ENCODE data around the gene OR4D1.

OR4D1 gene

DNA sequence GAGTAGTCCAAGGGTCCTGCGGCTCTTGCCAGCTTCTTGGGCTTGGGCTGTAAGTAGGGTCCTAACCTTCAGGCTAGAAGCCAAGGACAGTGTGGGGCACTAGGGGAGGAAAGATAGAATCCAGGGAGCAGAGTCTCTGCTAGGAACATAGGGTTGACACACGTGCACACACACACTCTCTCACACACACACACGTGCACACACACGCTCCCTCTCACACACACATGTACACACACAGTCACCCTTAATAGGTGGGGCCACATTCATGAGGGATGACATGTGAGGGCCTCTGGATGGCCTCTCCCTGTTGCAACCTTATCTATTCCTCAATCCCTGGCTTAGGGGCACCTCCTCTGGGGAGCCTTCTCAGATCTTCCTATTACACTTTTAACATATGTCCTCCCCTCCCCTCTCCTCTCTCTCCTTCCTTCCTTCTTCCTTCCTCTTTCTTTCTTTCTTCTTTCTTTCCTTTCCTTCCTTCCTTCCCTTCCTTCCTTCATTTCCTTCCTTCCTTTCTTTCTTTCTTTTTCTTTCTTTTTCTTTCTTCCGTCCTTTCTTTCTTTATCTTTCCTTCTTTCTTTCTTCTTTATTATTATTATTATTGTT, 47.4 kb downstream of the OR4D1 start:
- DNase-seq = no peak

DNA sequence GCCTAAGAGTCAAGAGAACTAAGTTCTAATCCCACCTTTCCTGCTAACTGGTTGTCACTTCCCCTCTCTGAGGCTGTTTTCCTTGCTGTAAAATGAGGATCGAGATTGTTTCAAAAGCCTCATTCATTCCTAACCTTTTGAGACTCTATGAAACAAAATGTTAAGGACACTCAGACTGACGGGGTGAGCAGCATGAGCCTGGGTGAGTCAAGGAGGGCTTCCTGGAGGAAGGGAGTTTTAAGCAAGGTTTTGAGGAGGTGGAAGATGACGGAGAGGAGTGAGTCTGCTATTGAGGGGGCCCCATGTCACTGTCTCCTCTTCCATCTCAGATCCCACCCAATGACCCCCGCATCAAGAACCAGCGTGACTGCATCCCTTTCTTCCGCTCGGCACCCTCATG, 48.4 kb downstream of the OR4D1 start:
- no peak for DNase-seq

DNA sequence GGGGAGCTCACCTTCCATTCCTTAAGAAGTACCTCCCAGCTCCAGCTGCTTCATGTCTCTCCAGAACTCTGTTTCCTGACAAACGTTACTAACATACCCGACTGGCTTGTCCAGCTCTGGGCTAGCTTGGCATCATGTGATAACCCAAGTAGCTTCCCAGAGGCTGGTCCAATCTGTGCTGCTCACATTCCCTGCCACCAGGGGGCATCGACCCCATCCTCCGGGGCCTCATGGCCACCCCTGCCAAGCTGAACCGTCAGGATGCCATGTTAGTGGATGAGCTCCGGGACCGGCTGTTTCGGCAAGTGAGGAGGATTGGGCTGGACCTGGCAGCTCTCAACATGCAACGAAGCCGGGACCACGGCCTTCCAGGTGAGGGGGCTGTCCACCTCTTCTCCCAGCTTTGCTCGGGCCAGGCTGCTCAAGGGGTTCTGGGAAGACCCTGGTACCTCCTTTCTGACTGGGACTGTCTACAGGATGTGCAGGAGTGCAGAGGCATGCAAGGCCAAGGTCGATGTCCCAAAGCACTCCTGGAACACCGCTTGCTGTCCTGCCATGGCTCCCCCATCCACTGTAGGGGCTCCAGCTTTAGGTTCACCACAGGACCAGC, 51.9 kb downstream of the OR4D1 start:
- DNase-seq = peak; percentile 38 to 46

DNA sequence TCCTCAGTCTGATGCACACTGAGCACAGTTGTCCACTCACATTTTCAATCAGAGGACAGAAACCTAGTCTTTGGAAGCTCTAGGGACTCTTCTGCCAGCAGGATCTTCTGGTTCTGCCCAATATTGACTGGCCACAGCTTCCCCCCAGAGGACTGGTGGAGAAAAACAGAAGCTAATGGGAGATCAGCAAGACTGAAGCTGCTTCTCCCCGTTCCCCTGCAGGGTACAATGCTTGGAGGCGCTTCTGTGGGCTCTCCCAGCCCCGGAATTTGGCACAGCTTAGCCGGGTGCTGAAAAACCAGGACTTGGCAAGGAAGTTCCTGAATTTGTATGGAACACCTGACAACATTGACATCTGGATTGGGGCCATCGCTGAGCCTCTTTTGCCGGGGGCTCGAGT, 54.7 kb downstream of the OR4D1 start:
- no peak for DNase-seq

DNA sequence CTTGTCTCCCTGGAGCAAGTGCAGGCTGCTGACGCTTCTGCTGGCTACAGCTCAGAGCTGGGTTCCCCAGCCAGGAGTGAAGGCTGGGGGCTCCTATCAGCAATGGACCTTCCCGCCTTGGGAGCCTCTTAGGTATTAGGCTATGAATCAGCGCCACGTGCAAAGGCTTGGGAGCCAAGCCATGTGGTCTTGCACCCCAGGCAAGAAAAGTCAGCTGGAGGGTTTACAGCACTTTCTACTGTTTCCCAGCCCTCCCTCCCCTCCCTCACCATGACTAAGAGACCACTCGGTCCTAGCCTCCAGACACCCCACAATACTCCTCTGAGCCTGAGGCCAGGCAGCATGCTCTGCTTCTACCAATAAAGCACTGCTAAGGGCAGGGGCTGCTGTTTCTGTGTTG, 56.6 kb downstream of the OR4D1 start:
- no peak for DNase-seq

DNA sequence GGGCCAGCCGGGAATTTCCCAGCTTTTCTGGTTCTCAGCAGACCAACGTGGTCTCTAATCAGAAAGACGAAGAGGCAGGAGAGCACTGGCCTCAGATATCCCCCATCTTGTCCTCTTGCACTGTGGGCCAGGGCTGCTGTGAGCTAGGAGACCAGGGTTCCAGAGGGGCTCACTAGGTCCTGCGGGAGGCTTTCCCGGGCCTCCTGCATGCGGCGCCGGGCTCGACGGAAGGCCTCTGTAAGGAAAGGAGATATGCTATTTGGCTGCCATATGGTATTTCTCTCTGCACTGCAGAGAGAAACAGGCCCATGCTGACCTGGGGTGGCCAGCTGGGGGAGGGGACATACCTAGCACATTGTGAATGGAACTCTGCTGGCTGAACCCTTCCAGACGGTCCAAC, 57.8 kb downstream of the OR4D1 start:
- no peak for DNase-seq

DNA sequence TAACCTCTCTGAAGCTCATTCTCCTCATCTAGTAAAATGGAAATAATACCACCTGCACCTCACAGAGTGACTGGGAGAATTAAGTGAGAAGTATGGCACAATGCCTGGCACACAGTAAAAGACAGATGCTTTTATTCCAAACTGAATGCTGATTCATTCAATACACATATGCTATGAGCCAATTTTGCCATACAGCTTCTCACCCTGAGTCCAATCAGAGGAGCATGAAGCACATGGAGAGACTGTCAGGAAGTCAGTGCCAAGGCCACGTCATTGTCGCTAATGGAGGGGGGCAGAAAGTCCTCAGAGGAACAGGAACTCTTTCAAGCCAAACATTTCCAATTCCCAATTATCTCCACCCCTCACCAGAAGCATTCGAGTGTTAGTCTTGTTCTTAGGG, 59.3 kb downstream of the OR4D1 start:
- DNase-seq = no peak

DNA sequence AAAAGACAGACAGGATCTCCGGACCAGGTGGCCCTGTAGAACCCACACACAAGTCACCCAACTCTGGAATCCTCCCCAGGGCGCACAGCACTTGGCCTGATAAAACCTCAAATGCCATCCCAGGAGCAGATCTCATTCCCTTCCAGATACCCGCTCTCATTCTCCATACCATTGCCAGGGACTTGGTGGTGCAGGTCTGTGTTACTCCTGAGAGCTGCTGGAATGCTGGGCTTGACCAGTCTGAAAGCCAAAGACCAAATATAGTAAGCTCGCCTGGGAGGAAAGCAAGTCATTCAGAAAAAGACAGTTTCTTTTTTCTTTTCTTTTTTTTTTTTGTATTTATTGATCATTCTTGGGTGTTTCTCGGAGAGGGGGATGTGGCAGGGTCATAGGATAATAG, 60.2 kb downstream of the OR4D1 start:
- no peak for DNase-seq

Measured in activated CD4-positive, alpha-beta T cell treated with anti-CD3 and anti-CD28 coated beads, Interleukin-2, amount 50 U/mL, for 4 hours (primary cell).